B cell (primary cell): ENCODE measurements around the gene LAIR2. TPM values are rescaled to one million over a fixed set of nuclear protein-coding genes. Genes with fewer than 3 reads are reported as not detected.

Source experiments
- ATAC-seq: fragments of 200-7000 bp; cut with Tn5 transposase; one replicate; pipeline ENCODE4 v1.10.0; 2021; ENCODE audit warnings: low read depth, mild to moderate bottlenecking, moderate number of reproducible peaks, moderate library complexity
- CTCF ChIA-PET: fragments of 350-600 bp; sonication (Branson Sonifier 250); formaldehyde crosslinking; loops from one replicate; lab custom pipeline; 2021; ENCODE audit warnings: antibody characterized with exemption, inconsistent platforms; lab: Charles Lee
- POLR2A ChIA-PET: fragments of 350-600 bp; sonication (Branson Sonifier 250); formaldehyde crosslinking; loops from one replicate; lab custom pipeline; 2021; ENCODE audit warnings: antibody characterized with exemption; lab: Charles Lee
- DNase-seq: peaks from one replicate; pipeline ENCODE4 v3.0.0; 2013
- H2AFZ ChIP-seq: 2 replicates; pipeline ENCODE4 v1.6.1; 2012; ENCODE audit warnings: mild to moderate bottlenecking, low read depth, low read length; ENCODE audit not compliant: insufficient read depth, poor library complexity, severe bottlenecking
- H3K27ac ChIP-seq, 2 donors: 1 replicate in 1 of 2; 2 replicates in 1 of 2; pipeline ENCODE4 v1.5.1; 2012 to 2013; ENCODE audit warnings: low read length in 2 of 2, mild to moderate bottlenecking in 2 of 2, moderate library complexity in 1 of 2
- H3K27me3 ChIP-seq, 4 experiments: fragments of 200-600 bp in 1 of 4; sonication (generic) in 1 of 4; replicated peaks in 1 of 4; 1 replicate in 2 of 4; 2 replicates in 2 of 4; pipeline versions ENCODE4 v1.6.1 to v1.7.0; 2013 to 2016; ENCODE audit warnings: low read length in 3 of 4, mild to moderate bottlenecking in 2 of 4, mixed read lengths in 1 of 4, moderate library complexity in 1 of 4; ENCODE audit not compliant: insufficient read depth in 4 of 4, control insufficient read depth in 3 of 4; ENCODE audit errors: control extremely low read depth in 1 of 4
- H3K36me3 ChIP-seq, 2 experiments: replicated peaks in 1 of 2; 1 replicate in 1 of 2; 2 replicates in 1 of 2; pipeline versions ENCODE4 v1.6.1 to v1.7.1; 2013; ENCODE audit warnings: low read length in 1 of 2; ENCODE audit not compliant: insufficient read depth in 2 of 2, control insufficient read depth in 1 of 2; ENCODE audit errors: control extremely low read depth in 1 of 2, extremely low read depth in 1 of 2
- H3K4me1 ChIP-seq, 2 donors: fragments of 200-600 bp in 1 of 2; sonication (generic) in 1 of 2; 1 replicate in 1 of 2; 2 replicates in 1 of 2; pipeline versions ENCODE4 v1.5.1 to v1.6.1; 2013 to 2017; ENCODE audit warnings: low read length in 2 of 2; ENCODE audit not compliant: control insufficient read depth in 2 of 2, insufficient read depth in 2 of 2
- H3K4me2 ChIP-seq: replicated peaks from 2 replicates; pipeline ENCODE3; 2012; ENCODE audit warnings: mild to moderate bottlenecking, low read depth, low read length; ENCODE audit not compliant: poor library complexity, severe bottlenecking
- H3K4me3 ChIP-seq, 5 experiments: fragments of 200-600 bp in 1 of 5; sonication (generic) in 1 of 5; 1 replicate in 3 of 5; 2 replicates in 2 of 5; pipeline versions ENCODE4 v1.5.1 to v1.7.0; 2011 to 2016; ENCODE audit warnings: low read length in 4 of 5, mild to moderate bottlenecking in 4 of 5, low read depth in 2 of 5, control low read depth in 1 of 5, moderate library complexity in 1 of 5; ENCODE audit not compliant: insufficient read depth in 1 of 5; ENCODE audit errors: control extremely low read depth in 1 of 5, extremely low read depth in 1 of 5
- H3K79me2 ChIP-seq: fragments of 200-600 bp; sonication (generic); one replicate; pipeline ENCODE4 v1.6.0; 2016; ENCODE audit warnings: low read length; ENCODE audit not compliant: control insufficient read depth, insufficient read depth
- H3K9ac ChIP-seq: fragments of 200-600 bp; sonication (generic); 2 replicates; pipeline ENCODE4 v1.6.1; 2017; ENCODE audit warnings: mild to moderate bottlenecking, low read length, moderate library complexity
- H3K9me3 ChIP-seq, 3 donors: one replicate each; pipeline versions ENCODE4 v1.6.1 to v1.7.1; 2013; ENCODE audit warnings: low read length in 2 of 3; ENCODE audit not compliant: control insufficient read depth in 2 of 3, insufficient read depth in 1 of 3; ENCODE audit errors: control extremely low read depth in 1 of 3
- H4K20me1 ChIP-seq: 2 replicates; pipeline ENCODE4 v1.6.0; 2012; ENCODE audit warnings: mild to moderate bottlenecking, low read length; ENCODE audit not compliant: insufficient read depth, control insufficient read depth, poor library complexity, severe bottlenecking
- H3K27ac Mint-ChIP-seq: one replicate; pipeline ENCODE4 v1.8.0; 2021; ENCODE audit warnings: mixed read lengths
- H3K27me3 Mint-ChIP-seq: one replicate; pipeline ENCODE4 v1.8.0; 2021; ENCODE audit warnings: mixed read lengths
- H3K4me1 Mint-ChIP-seq: one replicate; pipeline ENCODE4 v1.8.0; 2021; ENCODE audit warnings: mixed read lengths
- H3K4me3 Mint-ChIP-seq: one replicate; pipeline ENCODE4 v1.8.0; 2021; ENCODE audit warnings: mixed read lengths
- H3K9me3 Mint-ChIP-seq: one replicate; pipeline ENCODE4 v1.8.0; 2022; ENCODE audit warnings: mixed read lengths; ENCODE audit not compliant: insufficient read depth
- EZH2 ChIP-seq: IDR thresholded peaks from 2 replicates; pipeline ENCODE4 v1.6.1; 2012; ENCODE audit warnings: borderline replicate concordance, low read depth, mild to moderate bottlenecking, moderate library complexity, low read length; ENCODE audit not compliant: insufficient read depth, poor library complexity, severe bottlenecking
- WGBS: methylation state at CpG from one replicate; pipeline ENCODE4 v1.1.5; 2013; ENCODE audit warnings: missing lambda C conversion rate; ENCODE audit not compliant: insufficient coverage; 5-methylcytosine and 5-hydroxymethylcytosine counted together
- intact Hi-C: fragments of 100-400 bp; cut with micrococcal nuclease; formaldehyde crosslinking; loops from one replicate; pipeline ENCODE4 v1.10.0; 2022
- polyA plus RNA-seq: library from polyadenylated mRNA; depleted of rRNA; stranded (reverse); fragments of >200 nt; gene quantifications from 2 replicates; pipeline ENCODE4 v1.2.3, GENCODE V29; 2012
- total RNA-seq, 2 donors: library from RNA; stranded (reverse); fragments of 120-200 nt in 1 of 2; gene quantifications; 1 replicate in 1 of 2; 2 replicates in 1 of 2; pipeline versions ENCODE4 v1.2.3 to v1.2.4, GENCODE V29; 2013 to 2022
- TF ChIP-seq, protein P1 (sequence below): fragments of 200-600 bp; IDR thresholded peaks from one replicate; pipeline ENCODE4 v1.8.0; 2022; ENCODE audit warnings: antibody characterized with exemption, mild to moderate bottlenecking

LAIR2 gene
- total and polyA plus RNA-seq, 2 donors (not counting 1 experiment from before 2014, with no cell fraction given) = not detected

DNA sequence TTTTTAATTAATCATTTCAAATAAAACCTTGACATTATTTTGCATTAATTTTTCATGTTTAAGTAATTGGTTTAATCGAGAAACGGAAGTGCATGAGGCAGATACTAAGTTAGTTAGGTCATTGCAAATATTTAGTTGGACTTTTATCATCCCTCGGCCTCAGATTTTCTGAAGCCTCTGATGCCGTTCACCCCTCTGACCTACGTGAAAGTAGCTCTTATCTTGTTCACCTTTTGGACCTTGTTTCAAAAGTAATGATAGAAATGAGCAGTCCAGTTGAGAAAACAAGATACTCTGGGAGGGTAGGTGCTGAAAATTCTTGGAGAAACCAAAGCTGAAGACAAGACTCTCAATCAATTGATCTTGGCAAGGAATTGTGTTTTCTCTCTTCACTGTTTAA, 23.0 kb downstream of the LAIR2 start:
- Histone ChIP-seq H3K4me3 (no peak overlapping the region), H3K79me2 (no peaks in the 10 kb centered on the region), H3K27me3 (no peaks in the 10 kb centered on the region), H2AFZ (no peak overlapping the region), H3K9me3 (no peaks in the 10 kb centered on the region), H3K4me1 (peaks cover 15 to 17% of the 10 kb centered on the region in 2 donors), H3K36me3 (no peaks in the 10 kb centered on the region), H3K9ac (no peak overlapping the region), H4K20me1 (no peaks in the 10 kb centered on the region), H3K27ac (no peak overlapping the region), H3K4me2 (no peak overlapping the region)
- intact Hi-C loops = no loop called here
- ChIA-PET CTCF (no interaction called here), POLR2A (no interaction called here)
- 81% methylated on average over 5 of the region's 5 CpGs for WGBS
- H3K4me3 Mint-ChIP-seq = no peak overlapping the region
- TF ChIP-seq EZH2 = no peak
- TF ChIP-seq, protein P1, sequence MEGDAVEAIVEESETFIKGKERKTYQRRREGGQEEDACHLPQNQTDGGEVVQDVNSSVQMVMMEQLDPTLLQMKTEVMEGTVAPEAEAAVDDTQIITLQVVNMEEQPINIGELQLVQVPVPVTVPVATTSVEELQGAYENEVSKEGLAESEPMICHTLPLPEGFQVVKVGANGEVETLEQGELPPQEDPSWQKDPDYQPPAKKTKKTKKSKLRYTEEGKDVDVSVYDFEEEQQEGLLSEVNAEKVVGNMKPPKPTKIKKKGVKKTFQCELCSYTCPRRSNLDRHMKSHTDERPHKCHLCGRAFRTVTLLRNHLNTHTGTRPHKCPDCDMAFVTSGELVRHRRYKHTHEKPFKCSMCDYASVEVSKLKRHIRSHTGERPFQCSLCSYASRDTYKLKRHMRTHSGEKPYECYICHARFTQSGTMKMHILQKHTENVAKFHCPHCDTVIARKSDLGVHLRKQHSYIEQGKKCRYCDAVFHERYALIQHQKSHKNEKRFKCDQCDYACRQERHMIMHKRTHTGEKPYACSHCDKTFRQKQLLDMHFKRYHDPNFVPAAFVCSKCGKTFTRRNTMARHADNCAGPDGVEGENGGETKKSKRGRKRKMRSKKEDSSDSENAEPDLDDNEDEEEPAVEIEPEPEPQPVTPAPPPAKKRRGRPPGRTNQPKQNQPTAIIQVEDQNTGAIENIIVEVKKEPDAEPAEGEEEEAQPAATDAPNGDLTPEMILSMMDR = no peak
- H3K9me3 Mint-ChIP-seq = no peaks in the 10 kb centered on the region
- DNase-seq (no peak), ATAC-seq (no peak)
- peaks cover 21% of the 10 kb centered on the region for H3K4me1 Mint-ChIP-seq
- no peak overlapping the region for H3K27ac Mint-ChIP-seq
- peaks cover 33% of the 10 kb centered on the region for H3K27me3 Mint-ChIP-seq

DNA sequence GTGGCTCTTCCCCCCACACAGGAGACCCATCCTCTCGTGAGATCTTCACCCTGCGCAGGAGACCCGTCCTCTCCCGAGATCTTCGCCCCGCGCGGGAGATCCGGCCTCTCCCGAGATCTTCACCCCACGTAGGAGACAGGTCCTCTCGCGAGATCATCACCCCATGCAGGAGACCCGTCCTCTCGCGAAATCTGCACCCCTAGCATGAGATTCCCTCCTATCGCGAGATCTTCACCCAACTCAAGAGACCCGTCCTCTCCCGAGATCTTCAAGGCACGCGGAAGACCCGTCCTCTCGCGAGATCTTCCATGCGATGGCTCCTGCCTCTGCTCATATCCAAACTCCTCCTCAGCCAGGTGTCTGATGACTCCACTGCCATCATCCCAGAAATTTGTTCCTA, 24.3 kb downstream of the LAIR2 start:
- Mint-ChIP-seq H3K27me3 (peaks cover 22% of the 10 kb centered on the region), H3K4me1 (peaks cover 12% of the 10 kb centered on the region), H3K27ac (no peak overlapping the region), H3K4me3 (no peak overlapping the region), H3K9me3 (no peaks in the 10 kb centered on the region)
- Histone ChIP-seq H3K4me2 (no peak overlapping the region), H3K9ac (no peak overlapping the region), H3K4me3 (no peak overlapping the region), H4K20me1 (no peaks in the 10 kb centered on the region), H3K79me2 (no peaks in the 10 kb centered on the region), H3K27ac (no peak overlapping the region), H3K36me3 (no peaks in the 10 kb centered on the region), H3K4me1 (peaks cover 2 to 4% of the 10 kb centered on the region in 2 donors), H3K27me3 (no peaks in the 10 kb centered on the region), H2AFZ (no peak overlapping the region), H3K9me3 (no peaks in the 10 kb centered on the region)
- no peak for TF ChIP-seq EZH2
- TF ChIP-seq, protein P1 = no peak
- DNase-seq (no peak), ATAC-seq (no peak)
- 81% methylated on average over 14 of the region's 26 CpGs for WGBS
- ChIA-PET CTCF (interaction anchor here (0.9 kb wide), 1 partner anchor 125 kb away, joined by 3 read pairs; no protein-coding TSS in a partner anchor), POLR2A (no interaction called here)
- intact Hi-C loops = no loop called here
